Neural cell (in vitro differentiated cells): ENCODE results near the gene UBA3. TPM values are rescaled to one million over a fixed set of nuclear protein-coding genes. Genes with fewer than 3 reads are reported as not detected.
A peak's percentile ranks its signal among the peaks of the same experiment; 100 is the strongest.

Experiments
- H2AFZ ChIP-seq: fragments of 200-600, 300-800 bp; sonication (generic), shearing (Covaris generic); 2 replicates; pipeline ENCODE4 v1.6.0; 2014; ENCODE audit warnings: low read depth, mild to moderate bottlenecking, antibody characterized with exemption, low read length, moderate library complexity
- H3F3A ChIP-seq: fragments of 200-600 bp; shearing (Covaris generic); 2 replicates; pipeline ENCODE4 v1.6.1; 2016; ENCODE audit warnings: mild to moderate bottlenecking, moderate library complexity, mixed read lengths, antibody characterized with exemption, low read length; ENCODE audit not compliant: insufficient read depth, poor library complexity, severe bottlenecking
- H3K27ac ChIP-seq: fragments of 200-600, 300-800 bp; sonication (generic), shearing (Covaris generic); 2 replicates; pipeline ENCODE4 v1.5.1; 2014; ENCODE audit warnings: mild to moderate bottlenecking, low read length, moderate library complexity
- H3K27me3 ChIP-seq: fragments of 300-800, 200-600 bp; sonication (generic), shearing (Covaris generic); 2 replicates; pipeline ENCODE4 v1.6.0; 2014; ENCODE audit warnings: mild to moderate bottlenecking, low read depth, low read length, moderate library complexity; ENCODE audit not compliant: insufficient read depth
- H3K36me3 ChIP-seq: fragments of 300-800, 200-600 bp; sonication (generic), shearing (Covaris generic); 2 replicates; pipeline ENCODE4 v1.5.1; 2014; ENCODE audit warnings: mild to moderate bottlenecking, antibody characterized with exemption, low read length, moderate library complexity; ENCODE audit not compliant: insufficient read depth
- H3K4me2 ChIP-seq: fragments of 300-800, 200-600 bp; sonication (generic), shearing (Covaris generic); 2 replicates; pipeline ENCODE4 v1.6.0; 2014; ENCODE audit warnings: mild to moderate bottlenecking, low read length
- H3K4me3 ChIP-seq: fragments of 300-800, 200-600 bp; sonication (generic), shearing (Covaris generic); 2 replicates; pipeline ENCODE4 v1.5.1; 2014; ENCODE audit warnings: mild to moderate bottlenecking, low read length, moderate library complexity
- H3K79me2 ChIP-seq: fragments of 200-600 bp; shearing (Covaris generic); replicated peaks from 2 replicates; pipeline ENCODE4 v1.6.0; 2014; ENCODE audit warnings: mild to moderate bottlenecking, low read length, moderate library complexity; ENCODE audit not compliant: insufficient read depth
- H3K9ac ChIP-seq: fragments of 300-800, 200-600 bp; sonication (generic), shearing (Covaris generic); 2 replicates; pipeline ENCODE4 v1.6.1; 2016; ENCODE audit warnings: mild to moderate bottlenecking, low read length, mixed read lengths
- H3K9me2 ChIP-seq: fragments of 200-600 bp; shearing (Covaris generic); 2 replicates; pipeline ENCODE4 v1.6.1; 2016; ENCODE audit warnings: mild to moderate bottlenecking, low read length, mixed read lengths; ENCODE audit not compliant: insufficient read depth
- H3K9me3 ChIP-seq: fragments of 200-600, 300-800 bp; sonication (generic), shearing (Covaris generic); 2 replicates; pipeline ENCODE4 v1.6.1; 2016; ENCODE audit warnings: mild to moderate bottlenecking, mixed run types, low read length, moderate library complexity, mixed read lengths
- H4K20me1 ChIP-seq: fragments of 200-600 bp; shearing (Covaris generic); 2 replicates; pipeline ENCODE4 v1.6.1; 2016; ENCODE audit warnings: mild to moderate bottlenecking, mixed run types; ENCODE audit not compliant: insufficient read depth
- CTCF ChIP-seq: fragments of 450-650 bp; IDR thresholded peaks from 2 replicates; pipeline ENCODE4 v1.5.1; 2014; ENCODE audit warnings: antibody characterized with exemption, mild to moderate bottlenecking, moderate library complexity; ENCODE audit not compliant: poor library complexity, severe bottlenecking
- EP300 ChIP-seq: fragments of 450-650 bp; conservative IDR thresholded peaks from 2 replicates; pipeline ENCODE4 v1.6.1; 2014; ENCODE audit warnings: antibody characterized with exemption, mild to moderate bottlenecking, moderate library complexity; ENCODE audit not compliant: poor library complexity, severe bottlenecking
- EZH2 ChIP-seq: fragments of 200-600, 300-800 bp; shearing (Covaris generic), sonication (generic); IDR thresholded peaks from 2 replicates; pipeline ENCODE4 v1.6.1; 2014; ENCODE audit warnings: antibody characterized with exemption, low read length, borderline replicate concordance, mild to moderate bottlenecking; ENCODE audit not compliant: insufficient read depth, poor library complexity, severe bottlenecking
- MXI1 ChIP-seq: fragments of 450-650 bp; conservative IDR thresholded peaks from 2 replicates; pipeline ENCODE4 v1.6.1; 2014; ENCODE audit warnings: antibody characterized with exemption, mild to moderate bottlenecking; ENCODE audit not compliant: poor library complexity, severe bottlenecking
- POLR2AphosphoS5 ChIP-seq: IDR thresholded peaks from 2 replicates; pipeline ENCODE4 v1.6.1; 2012
- RAD21 ChIP-seq: fragments of 450-650 bp; conservative IDR thresholded peaks from 2 replicates; pipeline ENCODE4 v1.6.1; 2014; ENCODE audit warnings: antibody characterized with exemption, mild to moderate bottlenecking, moderate library complexity
- SMC3 ChIP-seq: fragments of 450-650 bp; conservative IDR thresholded peaks from 2 replicates; pipeline ENCODE4 v1.6.1; 2014; ENCODE audit warnings: antibody characterized with exemption, mild to moderate bottlenecking, moderate library complexity; ENCODE audit not compliant: poor library complexity
- TAF1 ChIP-seq: IDR thresholded peaks from 2 replicates; pipeline ENCODE4 v1.6.1; 2012; ENCODE audit warnings: low read depth
- polyA plus RNA-seq: library from polyadenylated mRNA; depleted of rRNA; stranded (reverse); fragments of >200 nt; gene quantifications from 2 replicates; pipeline ENCODE4 v1.2.3, GENCODE V29; 2014
- TF ChIP-seq, protein P1 (sequence below): IDR thresholded peaks from 2 replicates; pipeline ENCODE4 v1.6.1; 2012; ENCODE audit warnings: borderline replicate concordance

The UBA3 gene
- polyA plus RNA-seq, 1 donor from 2014 or later, result 168 TPM

DNA sequence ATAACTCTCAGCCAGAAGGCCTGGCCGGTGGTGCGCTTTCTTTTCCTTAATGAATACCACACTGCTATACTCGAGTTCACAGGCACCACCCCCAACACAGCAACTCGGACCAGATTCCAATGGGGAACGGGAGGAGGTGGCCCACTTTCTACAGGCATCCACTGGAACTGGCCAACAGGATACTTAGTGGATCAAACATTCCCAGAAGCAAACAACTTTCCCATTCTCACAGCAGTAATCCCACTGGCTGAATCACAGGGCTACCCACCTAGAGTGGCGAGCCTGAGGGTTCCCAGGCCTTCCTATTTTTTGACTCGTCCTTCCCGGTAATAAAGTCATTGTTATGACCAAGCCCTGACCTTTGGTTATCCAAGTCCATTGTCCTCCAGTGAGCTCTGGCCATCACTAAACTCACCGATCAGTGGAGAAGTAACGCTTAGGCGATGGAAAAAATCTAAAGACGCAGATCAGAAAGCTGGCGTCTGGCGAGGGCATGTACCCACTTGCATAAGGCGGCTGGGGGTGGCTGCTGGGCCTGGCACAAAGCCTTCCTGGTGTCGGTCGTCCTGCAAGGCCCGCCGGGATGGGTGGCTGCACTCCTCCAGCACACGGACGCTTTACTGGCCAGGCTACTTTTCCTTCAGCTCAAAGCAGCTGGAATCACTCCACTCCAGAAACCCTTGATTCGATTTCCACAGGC lies 67.9 kb downstream of the UBA3 start:
- Histone ChIP-seq H2AFZ (no peak overlapping the region), H3K9ac (no peak overlapping the region), H3K36me3 (no peaks in the 10 kb centered on the region), H3K4me2 (no peak overlapping the region), H3K9me3 (no peaks in the 10 kb centered on the region), H3K4me3 (peak overlapping the region; percentile 90), H3K27ac (no peak overlapping the region), H3K27me3 (peaks cover 30% of the 10 kb centered on the region), H3K9me2 (no peaks in the 10 kb centered on the region), H4K20me1 (no peaks in the 10 kb centered on the region), H3K79me2 (no peaks in the 10 kb centered on the region), H3F3A (no peaks in the 10 kb centered on the region)
- no peak for TF ChIP-seq EZH2
- no peak for TF ChIP-seq CTCF
- no peak for TF ChIP-seq EP300
- TF ChIP-seq, protein P1, sequence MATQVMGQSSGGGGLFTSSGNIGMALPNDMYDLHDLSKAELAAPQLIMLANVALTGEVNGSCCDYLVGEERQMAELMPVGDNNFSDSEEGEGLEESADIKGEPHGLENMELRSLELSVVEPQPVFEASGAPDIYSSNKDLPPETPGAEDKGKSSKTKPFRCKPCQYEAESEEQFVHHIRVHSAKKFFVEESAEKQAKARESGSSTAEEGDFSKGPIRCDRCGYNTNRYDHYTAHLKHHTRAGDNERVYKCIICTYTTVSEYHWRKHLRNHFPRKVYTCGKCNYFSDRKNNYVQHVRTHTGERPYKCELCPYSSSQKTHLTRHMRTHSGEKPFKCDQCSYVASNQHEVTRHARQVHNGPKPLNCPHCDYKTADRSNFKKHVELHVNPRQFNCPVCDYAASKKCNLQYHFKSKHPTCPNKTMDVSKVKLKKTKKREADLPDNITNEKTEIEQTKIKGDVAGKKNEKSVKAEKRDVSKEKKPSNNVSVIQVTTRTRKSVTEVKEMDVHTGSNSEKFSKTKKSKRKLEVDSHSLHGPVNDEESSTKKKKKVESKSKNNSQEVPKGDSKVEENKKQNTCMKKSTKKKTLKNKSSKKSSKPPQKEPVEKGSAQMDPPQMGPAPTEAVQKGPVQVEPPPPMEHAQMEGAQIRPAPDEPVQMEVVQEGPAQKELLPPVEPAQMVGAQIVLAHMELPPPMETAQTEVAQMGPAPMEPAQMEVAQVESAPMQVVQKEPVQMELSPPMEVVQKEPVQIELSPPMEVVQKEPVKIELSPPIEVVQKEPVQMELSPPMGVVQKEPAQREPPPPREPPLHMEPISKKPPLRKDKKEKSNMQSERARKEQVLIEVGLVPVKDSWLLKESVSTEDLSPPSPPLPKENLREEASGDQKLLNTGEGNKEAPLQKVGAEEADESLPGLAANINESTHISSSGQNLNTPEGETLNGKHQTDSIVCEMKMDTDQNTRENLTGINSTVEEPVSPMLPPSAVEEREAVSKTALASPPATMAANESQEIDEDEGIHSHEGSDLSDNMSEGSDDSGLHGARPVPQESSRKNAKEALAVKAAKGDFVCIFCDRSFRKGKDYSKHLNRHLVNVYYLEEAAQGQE, result no peak
- no peak for TF ChIP-seq SMC3
- TF ChIP-seq POLR2AphosphoS5, result no peak
- TF ChIP-seq MXI1, result no peak
- no peak for TF ChIP-seq RAD21
- TF ChIP-seq TAF1, result no peak

GRCh38 chr3:69011096-69011730 lies 69.0 kb downstream of the UBA3 start:
- no peaks in the 10 kb centered on the region for H3K36me3 ChIP-seq
- no peaks in the 10 kb centered on the region for H3F3A ChIP-seq
- H3K79me2 ChIP-seq, result no peaks in the 10 kb centered on the region
- H4K20me1 ChIP-seq, result no peaks in the 10 kb centered on the region
- H3K9ac ChIP-seq, result no peak overlapping the region
- no peak overlapping the region for H3K4me2 ChIP-seq
- H3K4me3 ChIP-seq, result no peak overlapping the region
- H3K27ac ChIP-seq, result no peak overlapping the region
- H3K9me2 ChIP-seq, result no peaks in the 10 kb centered on the region
- H3K27me3 ChIP-seq, result peaks cover 30% of the 10 kb centered on the region
- no peak for TF ChIP-seq EZH2
- TF ChIP-seq TAF1, result no peak
- TF ChIP-seq POLR2AphosphoS5, result no peak
- TF ChIP-seq, protein P1, result no peak
- TF ChIP-seq CTCF, result no peak
- no peak for TF ChIP-seq SMC3
- H3K9me3 ChIP-seq, result no peaks in the 10 kb centered on the region
- no peak overlapping the region for H2AFZ ChIP-seq
